ENCODE results near the gene PDSS2. TPM values are rescaled to one million over a fixed set of nuclear protein-coding genes. Genes with fewer than 3 reads are reported as not detected.
"Not testable (repeated sequence)": the region's sequence is repeated elsewhere in the genome, so short reads cannot be mapped to it uniquely, and the experiment has no call there.

PDSS2 gene
- total RNA-seq, 2 donors from 2014 or later: 8.2 to 13.7 TPM

DNA sequence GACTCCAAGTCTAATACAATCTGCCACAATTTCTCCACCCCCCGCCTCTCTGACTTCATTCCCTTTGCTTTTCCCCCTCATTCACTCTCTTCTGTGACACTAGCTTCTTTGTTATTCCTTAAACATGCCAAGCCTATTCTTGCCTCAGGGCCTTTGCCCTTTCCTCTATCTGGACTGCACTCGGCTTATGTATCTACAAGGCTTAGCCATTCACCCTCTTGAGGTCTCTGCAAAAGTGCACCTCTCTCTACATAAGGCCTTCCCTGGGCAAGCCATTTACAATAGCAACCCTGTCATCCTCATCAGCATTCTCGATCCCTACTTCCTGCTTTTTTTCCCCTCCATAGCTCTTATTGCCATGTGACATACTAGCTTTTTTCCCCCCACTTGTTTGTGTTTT, 168.9 kb downstream of the PDSS2 start:
- Histone ChIP-seq H3K27ac (ENCODE audit: low read depth, low read length) (peak overlapping the region; percentile 64), H3K4me3 (ENCODE audit: low read length) (no peak overlapping the region), H3K27me3 (ENCODE audit: control insufficient read depth, insufficient read depth, low read length, poor library complexity, severe bottlenecking) (no peaks in the 10 kb centered on the region), H3K9me3 (ENCODE audit: control insufficient read depth, low read length) (no peaks in the 10 kb centered on the region), H3K36me3 (ENCODE audit: control insufficient read depth, insufficient read depth, low read length) (no peaks in the 10 kb centered on the region), H3K9ac (ENCODE audit: extremely low read depth, low read length, poor library complexity, severe bottlenecking) (no peak overlapping the region), H3K4me1 (ENCODE audit: control insufficient read depth, insufficient read depth, low read length) (no peaks in the 10 kb centered on the region)
- WGBS, 2 experiments (ENCODE audit: insufficient coverage in 1 of 2, insufficient read length in 1 of 2): 79 to 86% methylated on average over 3 of the region's 3 CpGs
- Mint-ChIP-seq H3K27ac (no peak overlapping the region), H3K36me3 (ENCODE audit: low read depth) (no peaks in the 10 kb centered on the region), H3K27me3 (ENCODE audit: insufficient read depth) (no peaks in the 10 kb centered on the region), H3K9me3 (no peaks in the 10 kb centered on the region), H3K4me1 (peaks cover 7% of the 10 kb centered on the region), H3K4me3 (no peak overlapping the region)
- TF ChIP-seq, protein P1, sequence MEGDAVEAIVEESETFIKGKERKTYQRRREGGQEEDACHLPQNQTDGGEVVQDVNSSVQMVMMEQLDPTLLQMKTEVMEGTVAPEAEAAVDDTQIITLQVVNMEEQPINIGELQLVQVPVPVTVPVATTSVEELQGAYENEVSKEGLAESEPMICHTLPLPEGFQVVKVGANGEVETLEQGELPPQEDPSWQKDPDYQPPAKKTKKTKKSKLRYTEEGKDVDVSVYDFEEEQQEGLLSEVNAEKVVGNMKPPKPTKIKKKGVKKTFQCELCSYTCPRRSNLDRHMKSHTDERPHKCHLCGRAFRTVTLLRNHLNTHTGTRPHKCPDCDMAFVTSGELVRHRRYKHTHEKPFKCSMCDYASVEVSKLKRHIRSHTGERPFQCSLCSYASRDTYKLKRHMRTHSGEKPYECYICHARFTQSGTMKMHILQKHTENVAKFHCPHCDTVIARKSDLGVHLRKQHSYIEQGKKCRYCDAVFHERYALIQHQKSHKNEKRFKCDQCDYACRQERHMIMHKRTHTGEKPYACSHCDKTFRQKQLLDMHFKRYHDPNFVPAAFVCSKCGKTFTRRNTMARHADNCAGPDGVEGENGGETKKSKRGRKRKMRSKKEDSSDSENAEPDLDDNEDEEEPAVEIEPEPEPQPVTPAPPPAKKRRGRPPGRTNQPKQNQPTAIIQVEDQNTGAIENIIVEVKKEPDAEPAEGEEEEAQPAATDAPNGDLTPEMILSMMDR (conservative IDR thresholded peaks at IDR 0.05): no peak
- DNase-seq: no peak

DNA sequence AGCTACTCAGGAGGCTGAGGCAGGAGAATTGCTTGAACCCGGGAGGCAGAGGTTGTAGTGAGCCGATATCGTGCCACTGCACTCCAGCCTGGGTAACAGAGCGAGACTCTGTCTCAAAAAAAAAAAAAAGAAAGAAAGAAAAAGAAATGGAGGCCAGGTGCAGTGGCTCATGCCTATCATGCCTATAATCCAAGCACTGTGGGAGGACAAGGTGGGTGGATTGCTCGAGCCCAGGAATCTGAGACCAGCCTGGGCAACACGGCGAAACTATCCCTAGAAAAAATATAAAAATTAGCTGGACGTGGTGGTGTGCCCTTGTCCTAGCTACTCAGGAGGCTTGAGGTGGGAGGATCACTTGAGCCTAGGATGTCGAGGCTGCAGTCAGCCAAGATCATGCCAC, 170.1 kb downstream of the PDSS2 start:
- not testable (repeated sequence) for H3K4me1 Mint-ChIP-seq; H3K9me3 Mint-ChIP-seq; H3K9me3 ChIP-seq (ENCODE audit: control insufficient read depth, low read length); H3K4me3 ChIP-seq (ENCODE audit: low read length); H3K27me3 ChIP-seq (ENCODE audit: control insufficient read depth, insufficient read depth, low read length, poor library complexity, severe bottlenecking); H3K27me3 Mint-ChIP-seq (ENCODE audit: insufficient read depth); H3K27ac Mint-ChIP-seq; H3K4me1 ChIP-seq (ENCODE audit: control insufficient read depth, insufficient read depth, low read length); H3K36me3 ChIP-seq (ENCODE audit: control insufficient read depth, insufficient read depth, low read length); H3K9ac ChIP-seq (ENCODE audit: extremely low read depth, low read length, poor library complexity, severe bottlenecking); H3K4me3 Mint-ChIP-seq; DNase-seq; H3K36me3 Mint-ChIP-seq (ENCODE audit: low read depth); H3K27ac ChIP-seq (ENCODE audit: low read depth, low read length)
- WGBS, 2 experiments (ENCODE audit: insufficient coverage in 1 of 2, insufficient read length in 1 of 2): 87 to 95% methylated on average over 6 to 9 of the region's 9 CpGs

DNA sequence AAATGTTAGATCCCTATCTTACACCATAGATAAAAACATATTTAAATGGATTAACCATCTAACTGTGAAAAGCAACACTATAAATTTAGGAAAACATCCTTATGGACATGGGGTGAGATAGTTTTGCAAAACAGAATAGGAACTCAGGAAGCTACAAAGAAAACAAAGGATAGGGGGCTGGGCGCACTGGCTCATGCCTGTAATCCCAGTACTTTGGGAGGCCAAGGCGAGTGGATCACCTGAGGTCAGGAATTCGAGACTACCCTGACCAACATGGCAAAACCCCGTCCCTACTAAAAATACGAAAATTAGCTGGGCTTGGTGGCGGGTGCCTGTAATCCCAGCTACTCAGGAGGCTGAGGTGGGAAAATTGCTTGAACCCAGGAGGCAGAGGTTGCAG, 173.7 kb downstream of the PDSS2 start:
- not testable (repeated sequence) for H3K4me3 Mint-ChIP-seq; H3K36me3 ChIP-seq (ENCODE audit: control insufficient read depth, insufficient read depth, low read length); H3K36me3 Mint-ChIP-seq (ENCODE audit: low read depth); H3K4me3 ChIP-seq (ENCODE audit: low read length); H3K4me1 Mint-ChIP-seq; H3K9ac ChIP-seq (ENCODE audit: extremely low read depth, low read length, poor library complexity, severe bottlenecking); H3K27me3 Mint-ChIP-seq (ENCODE audit: insufficient read depth); H3K27me3 ChIP-seq (ENCODE audit: control insufficient read depth, insufficient read depth, low read length, poor library complexity, severe bottlenecking); H3K9me3 ChIP-seq (ENCODE audit: control insufficient read depth, low read length); H3K9me3 Mint-ChIP-seq; DNase-seq; H3K27ac ChIP-seq (ENCODE audit: low read depth, low read length); H3K4me1 ChIP-seq (ENCODE audit: control insufficient read depth, insufficient read depth, low read length)
- WGBS, 2 experiments (ENCODE audit: insufficient coverage in 1 of 2, insufficient read length in 1 of 2): 90 to 94% methylated on average over 6 of the region's 6 CpGs
- peak overlapping the region; percentile 52 for H3K27ac Mint-ChIP-seq

DNA sequence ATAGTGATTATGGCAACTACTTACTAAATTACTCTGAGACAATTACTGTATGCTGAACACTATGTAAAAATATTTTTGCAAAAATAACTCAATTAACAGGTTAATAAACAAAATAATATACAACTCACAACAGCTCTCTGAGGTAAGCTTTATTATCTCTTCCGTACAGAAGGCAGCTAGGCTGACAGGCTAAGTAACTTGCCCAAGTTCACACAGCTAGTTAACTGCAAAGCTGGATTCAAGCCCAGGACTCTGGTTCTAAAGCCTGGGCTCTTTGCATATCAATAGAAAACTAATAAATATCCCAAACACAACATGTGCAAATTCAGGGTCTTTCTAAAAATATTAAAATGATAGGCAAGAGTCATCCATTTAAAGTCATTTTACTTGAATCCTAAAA, 174.6 kb downstream of the PDSS2 start:
- Histone ChIP-seq H3K9me3 (ENCODE audit: control insufficient read depth, low read length) (no peaks in the 10 kb centered on the region), H3K36me3 (ENCODE audit: control insufficient read depth, insufficient read depth, low read length) (no peaks in the 10 kb centered on the region), H3K27ac (ENCODE audit: low read depth, low read length) (no peak overlapping the region), H3K4me3 (ENCODE audit: low read length) (no peak overlapping the region), H3K4me1 (ENCODE audit: control insufficient read depth, insufficient read depth, low read length) (no peaks in the 10 kb centered on the region), H3K27me3 (ENCODE audit: control insufficient read depth, insufficient read depth, low read length, poor library complexity, severe bottlenecking) (no peaks in the 10 kb centered on the region), H3K9ac (ENCODE audit: extremely low read depth, low read length, poor library complexity, severe bottlenecking) (no peak overlapping the region)
- no peak overlapping the region for H3K27ac Mint-ChIP-seq
- no peak for DNase-seq
- H3K4me3 Mint-ChIP-seq: no peak overlapping the region
- H3K9me3 Mint-ChIP-seq: no peaks in the 10 kb centered on the region
- no peaks in the 10 kb centered on the region for H3K36me3 Mint-ChIP-seq (ENCODE audit: low read depth)
- no peaks in the 10 kb centered on the region for H3K27me3 Mint-ChIP-seq (ENCODE audit: insufficient read depth)
- TF ChIP-seq, protein P1 (conservative IDR thresholded peaks at IDR 0.05): no peak
- 94 to 100% methylated on average over 1 of the region's 1 CpG for WGBS, 2 experiments (ENCODE audit: insufficient coverage in 1 of 2, insufficient read length in 1 of 2)
- peaks cover 2% of the 10 kb centered on the region for H3K4me1 Mint-ChIP-seq
